Midbrain (tissue), 1 donor: ENCODE data around the gene LGR6.
"Not testable (repeated sequence)": the region's sequence is repeated elsewhere in the genome, so short reads cannot be mapped to it uniquely, and the experiment has no call there.

Source experiments
- DNase-seq: peaks from one replicate; lab custom pipeline; 2025; lab: John Stamatoyannopoulos, UW

Gene LGR6

DNA sequence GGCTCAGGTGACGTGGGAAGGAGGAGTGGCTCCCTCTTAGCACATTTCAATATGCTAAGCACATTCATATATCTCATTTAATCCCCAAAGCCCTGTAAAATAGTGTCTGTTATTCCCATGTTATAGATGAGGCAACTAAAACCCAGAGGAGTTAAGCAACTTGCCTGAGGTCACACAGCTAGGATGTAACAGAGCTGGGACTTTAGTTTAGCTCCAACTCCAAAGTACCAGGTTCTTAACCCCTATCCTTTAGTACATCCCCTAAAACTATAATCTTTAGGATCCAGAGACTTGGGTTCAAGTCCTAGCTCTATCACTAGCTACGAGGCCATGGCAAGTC lies 48.5 kb downstream of the LGR6 start:
- no peak for DNase-seq

DNA sequence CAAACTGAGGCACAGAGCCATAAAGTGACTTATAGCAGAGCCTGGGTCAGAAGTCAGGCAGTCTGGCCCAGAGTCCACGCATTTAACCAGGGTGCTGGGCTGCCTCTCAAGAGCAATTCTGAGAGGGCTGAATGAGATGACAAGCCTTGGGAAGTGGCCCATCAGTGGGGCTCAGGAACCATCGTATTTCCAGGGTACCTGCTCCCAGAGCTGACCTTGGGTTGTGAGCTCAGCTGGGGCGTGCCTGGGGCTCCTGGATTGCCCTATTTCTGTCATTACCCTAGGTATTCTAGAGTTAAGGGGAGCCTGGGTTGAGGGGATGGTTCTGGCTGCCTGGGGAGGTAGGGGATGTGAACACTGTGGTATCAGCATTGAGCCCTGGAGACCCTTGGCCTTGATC lies 49.4 kb downstream of the LGR6 start:
- DNase-seq = no peak

DNA sequence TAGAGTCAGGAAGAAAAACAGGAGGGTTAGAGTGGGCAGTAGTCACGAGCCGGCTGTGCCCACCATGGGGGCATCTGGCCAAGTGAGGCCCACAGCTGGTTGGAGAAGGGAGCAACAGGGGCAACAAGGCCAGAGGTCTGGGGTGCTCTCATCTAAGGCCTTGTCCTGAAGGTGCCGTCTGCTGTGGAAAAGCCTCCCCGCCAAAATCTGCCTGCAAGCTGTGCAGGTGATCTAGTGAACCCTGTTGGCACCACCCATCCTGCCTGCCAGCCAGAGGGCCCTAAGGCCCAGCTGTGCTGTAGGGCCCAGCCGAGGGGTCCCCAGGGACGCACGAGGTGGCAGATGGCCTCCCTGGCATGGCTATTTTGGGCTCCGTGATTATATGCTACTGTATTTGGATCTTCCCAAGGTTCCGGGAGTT lies 51.3 kb downstream of the LGR6 start:
- DNase-seq = no peak

- DNase-seq = no peak
These were observed 51.8 kb downstream of the LGR6 start for GRCh38 chr1:202245391-202245790.

DNA sequence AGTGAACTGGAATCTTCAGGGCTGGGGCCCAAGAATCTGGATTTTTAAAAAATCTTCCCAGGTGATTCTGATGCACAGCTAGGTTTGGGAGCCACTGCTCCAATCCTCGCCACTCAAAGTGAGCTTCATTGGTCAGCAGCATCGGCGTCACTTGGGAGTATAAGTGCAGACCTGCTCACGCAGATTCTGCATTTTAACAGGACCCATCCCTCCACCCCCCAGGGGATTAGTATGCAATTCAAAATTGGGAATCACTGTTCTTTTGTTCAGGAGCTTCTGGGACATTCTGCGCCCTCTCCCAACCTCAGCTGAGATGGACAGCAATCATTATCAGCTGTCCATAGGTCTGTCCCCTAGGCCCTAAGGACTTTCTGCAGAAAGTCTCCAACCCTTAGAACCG lies 53.5 kb downstream of the LGR6 start:
- DNase-seq = no peak

GRCh38 chr1:202247837-202248795 lies 54.5 kb downstream of the LGR6 start:
- DNase-seq = no peak

DNA sequence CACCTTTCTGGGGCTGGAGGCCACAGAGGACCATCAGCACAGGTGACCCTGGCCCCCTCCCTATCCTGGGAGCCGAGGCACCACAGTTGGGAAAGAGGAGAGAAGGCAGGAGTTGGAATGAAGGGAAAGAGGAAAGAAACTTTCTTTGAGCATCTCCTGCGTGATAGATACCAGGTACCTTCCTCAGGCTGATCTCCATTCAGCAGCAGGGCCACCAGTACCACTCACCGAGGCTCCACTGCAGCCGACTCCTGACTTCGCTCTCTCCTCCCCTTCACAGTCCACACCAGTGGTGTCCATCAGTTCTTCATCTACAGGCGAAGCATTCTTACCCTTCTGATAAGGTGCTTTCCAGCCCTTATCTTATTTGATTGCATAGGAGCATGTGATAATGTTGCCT lies 55.3 kb downstream of the LGR6 start:
- no peak for DNase-seq

GRCh38 chr1:202249436-202249835 lies 55.8 kb downstream of the LGR6 start:
- no peak for DNase-seq

- DNase-seq = no peak
These were observed 56.2 kb downstream of the LGR6 start for GRCh38 chr1:202249846-202250245.

GRCh38 chr1:202250982-202251381 lies 57.4 kb downstream of the LGR6 start:
- DNase-seq = no peak

- no peak for DNase-seq
These were observed 58.0 kb downstream of the LGR6 start for GRCh38 chr1:202251424-202252256.

GRCh38 chr1:202252271-202252670 lies 58.7 kb downstream of the LGR6 start:
- DNase-seq = no peak

DNA sequence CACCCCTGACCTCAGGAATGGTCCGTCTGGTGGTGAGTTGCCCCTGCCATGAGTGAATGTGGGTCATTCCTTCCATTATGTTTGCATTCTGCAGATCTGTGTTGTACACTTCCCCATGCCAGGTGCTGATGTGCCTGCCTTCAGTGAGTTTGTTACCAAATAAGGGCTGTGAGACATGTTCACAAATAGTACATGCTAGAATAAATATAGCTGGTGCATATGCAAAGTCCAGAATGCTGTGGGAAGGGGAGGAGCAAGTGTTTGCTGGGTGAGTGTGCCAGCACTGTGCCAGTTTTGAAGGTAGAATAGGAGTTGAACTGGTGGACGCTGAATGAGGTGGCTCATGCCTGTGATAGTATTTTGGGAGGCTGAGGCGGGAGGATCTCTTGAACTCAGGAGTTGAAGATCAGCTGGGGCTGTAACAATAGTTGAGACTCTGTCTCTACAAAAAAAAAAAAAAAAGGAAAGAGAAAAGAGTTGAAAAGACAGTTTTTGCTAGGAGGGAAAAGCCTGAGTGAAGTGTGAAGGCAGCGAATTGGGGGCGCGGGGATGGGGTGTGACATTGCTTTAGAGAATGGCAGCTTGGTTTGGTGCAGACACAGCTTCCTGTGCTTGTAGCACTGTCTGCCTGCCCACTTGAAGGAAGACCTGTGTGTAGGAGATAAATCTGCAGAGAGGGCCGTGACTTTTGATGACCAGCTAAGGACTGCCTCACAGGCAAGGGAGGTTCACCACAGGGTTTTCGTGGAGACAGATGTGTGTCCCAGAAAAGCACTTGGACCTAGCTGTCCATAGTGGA lies 61.1 kb downstream of the LGR6 start:
- DNase-seq = no peak

- no peak for DNase-seq
These were observed 61.7 kb downstream of the LGR6 start for GRCh38 chr1:202255343-202255742.

- no peak for DNase-seq
These were observed 66.1 kb downstream of the LGR6 start for GRCh38 chr1:202259705-202260104.

DNA sequence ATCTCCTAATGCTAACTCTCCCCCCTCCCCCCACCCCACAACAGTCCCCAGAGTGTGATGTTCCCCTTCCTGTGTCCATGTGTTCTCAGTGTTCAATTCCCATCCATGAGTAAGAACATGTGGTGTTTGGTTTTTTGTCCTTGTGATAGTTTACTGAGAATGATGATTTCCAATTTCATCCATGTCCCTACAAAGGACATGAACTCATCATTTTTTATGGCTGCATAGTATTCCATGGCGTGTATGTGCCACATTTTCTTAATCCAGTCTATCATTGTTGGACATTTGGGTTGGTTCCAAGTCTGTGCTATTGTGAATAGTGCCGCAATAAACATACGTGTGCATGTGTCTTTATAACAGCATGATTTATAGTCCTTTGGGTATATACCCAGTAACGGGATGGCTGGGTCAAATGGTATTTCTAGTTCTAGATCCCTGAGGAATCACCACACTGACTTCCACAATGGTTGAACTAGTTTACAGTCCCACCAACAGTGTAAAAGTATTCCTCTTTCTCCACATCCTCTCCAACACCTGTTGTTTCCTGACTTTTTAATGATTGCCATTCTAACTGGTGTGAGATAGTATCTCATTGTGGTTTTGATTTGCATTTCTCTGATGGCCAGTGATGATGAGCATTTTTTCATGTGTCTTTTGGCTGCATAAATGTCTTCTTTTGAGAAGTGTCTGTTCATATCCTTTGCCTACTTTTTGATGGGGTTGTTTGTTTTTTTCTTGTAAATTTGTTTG lies 67.8 kb downstream of the LGR6 start:
- not testable (repeated sequence) for DNase-seq

DNA sequence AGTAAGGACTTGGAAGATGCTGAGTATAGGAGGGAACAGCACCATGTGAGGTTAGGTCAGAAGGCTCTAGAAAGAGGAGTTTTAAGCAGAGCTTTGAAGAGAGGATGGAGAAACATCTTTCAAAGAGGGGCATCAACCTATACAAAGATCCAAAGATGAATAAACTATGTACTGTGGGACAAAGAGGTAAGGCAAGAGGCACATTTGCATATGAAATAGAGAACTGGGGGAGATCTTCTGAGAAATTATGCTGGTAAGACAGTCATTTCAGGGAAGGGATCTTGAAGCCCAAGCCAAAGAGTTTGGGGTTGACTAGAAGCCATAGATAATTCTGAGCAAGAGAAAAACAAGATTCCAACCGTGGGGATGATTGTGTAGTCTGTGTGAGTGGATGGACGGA lies 70.0 kb downstream of the LGR6 start:
- DNase-seq = no peak

DNA sequence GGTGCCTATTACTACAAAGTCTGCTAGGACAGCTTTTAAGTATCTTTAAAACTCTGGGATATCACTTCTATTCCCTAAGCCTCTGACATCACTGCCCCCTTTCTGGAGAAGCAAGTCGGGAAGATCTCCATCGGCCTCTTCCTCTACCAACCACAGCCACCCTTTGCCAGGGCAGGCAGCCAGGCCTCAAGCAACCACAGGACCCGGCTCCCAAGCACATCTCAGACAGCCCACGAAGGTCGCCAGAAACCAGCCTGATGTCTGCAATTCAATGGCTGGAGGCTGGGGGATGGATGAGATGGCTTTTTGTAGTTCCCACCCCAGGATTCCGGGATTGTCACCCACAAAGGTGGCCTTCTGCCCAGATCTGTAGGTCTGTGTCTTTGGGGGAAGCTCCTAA lies 70.7 kb downstream of the LGR6 start:
- no peak for DNase-seq

- DNase-seq = no peak
These were observed 71.1 kb downstream of the LGR6 start for GRCh38 chr1:202264726-202265125.

- no peak for DNase-seq
These were observed 72.6 kb downstream of the LGR6 start for GRCh38 chr1:202266061-202266765.

DNA sequence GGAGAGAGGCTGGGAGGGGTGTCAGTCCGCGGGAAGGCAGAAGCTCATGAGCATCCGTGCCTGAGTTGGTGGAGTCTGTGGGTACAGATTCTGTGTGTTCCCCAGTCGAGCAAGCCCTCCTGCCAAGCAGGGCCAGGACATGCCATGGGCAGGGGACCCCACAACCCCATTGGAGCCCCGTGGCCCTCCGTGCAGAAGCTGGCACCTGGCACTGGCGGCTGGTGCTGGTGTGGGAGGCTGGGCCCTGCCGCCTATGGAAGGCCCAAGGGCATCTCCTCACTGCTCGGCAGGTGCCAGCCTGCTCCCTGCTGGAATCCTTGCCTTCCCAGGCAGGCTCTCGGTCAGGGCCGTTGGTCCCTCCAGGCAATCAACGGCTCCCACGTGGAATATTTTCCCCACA lies 74.4 kb downstream of the LGR6 start:
- no peak for DNase-seq
